Fibroblast of upper back skin (primary cell): Measurements from ENCODE around the gene DMWD.

Experiments
- DNase-seq: peaks from one replicate; pipeline ENCODE4 v3.0.0-alpha.2; 2013

The DMWD gene

DNA sequence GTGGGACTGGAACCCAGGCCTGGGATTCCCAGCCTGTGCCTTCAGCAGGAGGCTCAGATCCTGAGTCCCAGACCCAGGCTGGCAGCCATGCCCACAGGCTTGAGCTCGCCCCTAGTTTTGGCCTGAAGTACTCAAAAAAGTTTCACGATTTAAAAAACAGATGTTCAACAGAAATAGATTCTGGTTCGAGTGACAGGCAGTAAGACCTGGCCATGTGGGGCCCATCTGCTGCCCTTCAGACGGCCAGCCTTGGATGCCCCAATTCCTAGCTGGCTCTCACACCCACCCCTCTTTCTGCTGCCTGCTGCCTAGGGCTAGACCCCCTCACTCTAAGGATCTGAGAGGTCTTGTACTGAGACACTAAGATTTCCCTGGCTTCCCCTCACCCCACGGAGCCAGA, 7.5 kb downstream of the DMWD start:
- no peak for DNase-seq

DNA sequence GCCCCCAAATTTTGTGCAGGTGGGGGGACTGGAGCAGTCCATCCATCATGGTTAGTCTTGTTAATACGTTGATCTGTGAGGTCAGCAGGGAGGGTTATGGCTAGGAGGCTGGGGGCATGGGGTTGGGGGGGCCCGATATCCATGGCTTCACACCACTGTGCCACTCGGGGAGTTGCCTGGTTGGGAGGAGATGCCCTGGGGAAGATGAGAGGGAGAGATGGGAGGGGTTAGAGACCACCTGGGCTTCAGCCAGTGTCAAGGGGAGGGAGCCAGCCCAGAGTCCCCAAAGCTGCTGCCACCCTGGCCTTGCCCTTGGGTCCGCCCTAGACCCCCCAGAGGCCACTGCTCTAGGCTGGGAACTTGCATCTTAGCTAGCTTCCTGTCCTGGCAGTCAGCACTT, 8.5 kb downstream of the DMWD start:
- no peak for DNase-seq

DNA sequence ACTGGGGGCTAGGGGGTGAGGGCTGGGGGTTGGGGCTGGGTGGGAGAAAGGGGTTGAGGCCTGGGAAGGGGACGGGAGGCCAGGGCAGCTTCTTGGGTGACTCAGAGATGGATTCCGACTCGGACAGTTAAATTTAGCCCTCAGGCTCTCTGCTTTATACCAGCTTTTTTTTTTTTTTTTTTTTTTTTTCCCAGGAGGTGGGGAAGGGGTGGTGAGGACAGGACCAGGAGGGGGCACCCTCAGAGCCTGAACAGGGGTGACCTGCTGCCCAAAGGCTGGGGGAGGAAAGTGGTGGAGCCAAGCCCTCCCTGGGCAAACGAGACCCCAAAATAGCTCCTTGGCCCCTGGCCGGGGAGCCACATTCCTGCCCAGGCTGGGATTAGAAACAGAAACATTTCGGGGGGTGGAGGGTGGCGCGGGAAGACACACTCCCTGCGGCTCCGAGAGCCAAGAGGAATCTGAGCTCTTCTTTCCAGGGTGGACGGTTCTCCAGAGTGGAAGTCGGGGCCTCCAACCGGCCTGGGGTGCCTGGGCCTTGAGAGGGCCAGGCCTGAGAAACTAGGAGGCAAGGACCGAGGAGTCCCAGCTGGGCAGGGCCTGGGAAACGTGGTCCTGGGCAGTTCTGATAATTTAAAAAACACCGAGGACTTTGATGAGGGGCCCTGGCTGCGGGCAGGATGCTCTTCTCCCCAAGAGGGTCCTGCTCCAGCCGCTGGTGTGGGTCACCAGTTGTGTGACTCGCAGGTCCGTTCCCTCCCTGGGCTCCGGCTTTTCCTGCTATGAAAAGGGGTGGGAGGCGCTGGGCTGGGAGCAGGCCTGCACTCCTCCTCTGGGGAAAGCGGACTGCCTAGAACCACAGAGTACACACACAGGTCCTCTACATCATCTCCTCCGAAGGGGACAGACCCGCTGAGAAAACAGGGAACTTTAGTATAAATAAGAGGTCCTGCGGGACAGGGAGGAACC, 9.5 kb downstream of the DMWD start:
- DNase-seq = peak; percentile 63

- no peak for DNase-seq
These were observed 10.4 kb downstream of the DMWD start, which contains the start of gene DMPK for GRCh38 chr19:45782162-45782691. TSS of gene DMPK (minus strand) at chr19:45782490. CDS start at chr19:45782352, 138 bp downstream.

DNA sequence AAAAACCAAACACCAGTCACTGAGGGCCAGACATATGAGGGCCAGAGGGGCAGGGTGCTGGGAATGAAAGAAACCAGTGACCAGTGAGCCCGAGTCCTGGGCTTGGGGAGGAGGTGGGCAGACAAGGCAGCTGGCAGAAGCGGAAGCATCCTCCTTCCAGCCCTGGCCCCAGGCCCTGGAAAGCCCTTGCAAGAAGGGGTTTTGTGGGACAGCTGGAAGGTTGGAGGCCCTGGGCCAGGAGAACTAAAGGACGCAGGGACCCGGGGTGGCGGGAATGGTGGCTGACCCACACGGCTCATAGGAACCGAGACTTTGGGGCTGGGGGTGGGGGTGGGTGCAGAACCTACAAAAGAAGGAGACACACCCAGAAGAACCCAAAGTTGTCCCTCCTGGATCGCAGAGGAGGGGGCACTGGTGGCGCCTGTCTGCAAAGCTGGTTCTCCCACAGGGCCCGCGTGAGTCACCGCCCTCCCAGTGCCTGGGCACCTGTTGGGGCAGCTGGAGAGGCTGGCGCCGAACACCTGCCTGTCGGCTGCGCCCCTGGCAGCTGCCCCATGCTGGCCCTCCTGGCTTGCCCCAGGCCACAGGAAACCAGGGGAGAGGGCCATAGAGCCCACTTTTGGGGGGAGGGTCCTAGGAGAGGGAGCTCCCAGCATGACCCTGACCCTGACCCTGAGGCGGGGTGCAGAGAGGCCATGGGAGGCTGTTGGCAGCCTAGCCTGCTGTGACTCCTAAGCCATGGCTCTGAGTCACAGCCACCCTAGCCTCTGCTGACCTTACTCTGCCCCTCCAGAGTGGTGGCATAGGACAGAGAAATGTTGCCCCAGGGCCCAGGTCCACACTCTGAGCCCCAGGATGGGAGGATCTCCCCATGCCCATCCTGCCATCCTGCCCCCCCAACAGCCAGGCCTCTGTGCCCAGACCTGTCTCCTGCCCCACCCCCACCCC, 11.2 kb downstream of the DMWD start:
- no peak for DNase-seq

- DNase-seq = no peak
These were observed 12.0 kb downstream of the DMWD start for GRCh38 chr19:45780448-45781213.

GRCh38 chr19:45780146-45780447, 12.5 kb downstream of the DMWD start:
- DNase-seq = no peak

DNA sequence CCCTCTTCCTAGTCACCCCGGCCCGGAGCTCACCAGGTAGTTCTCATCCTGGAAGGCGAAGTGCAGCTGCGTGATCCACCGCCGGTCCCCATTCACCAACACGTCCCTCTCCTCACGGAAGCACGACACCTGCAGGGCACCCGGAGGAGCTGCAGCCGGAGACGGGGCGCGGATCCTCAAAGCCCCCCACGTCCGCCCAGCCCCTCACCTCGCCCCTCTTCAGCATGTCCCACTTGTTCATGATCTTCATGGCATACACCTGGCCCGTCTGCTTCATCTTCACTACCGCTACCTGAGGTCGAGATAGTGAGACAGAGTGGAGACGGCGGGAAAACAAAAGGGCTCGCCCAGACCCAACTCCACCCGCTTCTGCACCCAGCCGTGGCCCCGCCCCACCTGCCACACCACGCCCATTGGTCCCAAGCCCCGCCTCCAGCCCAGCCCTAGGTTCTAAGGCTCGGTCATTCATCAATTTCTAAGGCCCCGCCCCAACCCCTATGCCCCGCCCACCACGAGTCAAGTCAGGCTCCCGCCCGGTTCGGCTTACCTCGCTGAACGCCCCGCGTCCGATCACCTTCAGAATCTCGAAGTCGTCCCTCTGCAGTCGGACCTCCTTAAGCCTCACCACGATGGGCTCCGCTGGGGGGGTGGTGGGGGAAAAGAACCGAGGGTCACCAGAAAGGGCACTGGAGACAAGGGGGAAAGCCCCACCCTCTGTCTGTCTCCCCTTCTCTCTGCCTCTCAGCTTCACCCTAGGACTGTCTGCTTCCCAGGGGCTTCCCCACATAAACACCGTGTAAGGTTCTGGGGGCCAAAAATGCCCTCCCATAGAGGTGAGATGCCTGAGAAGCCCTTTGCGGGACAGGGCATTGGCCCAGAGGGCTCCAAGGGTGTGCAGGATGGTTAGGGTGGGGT, 13.2 kb downstream of the DMWD start:
- peak; percentile 48 for DNase-seq

GRCh38 chr19:45778010-45778661, 14.5 kb downstream of the DMWD start:
- no peak for DNase-seq

- no peak for DNase-seq
These were observed 15.2 kb downstream of the DMWD start for GRCh38 chr19:45777395-45777961.

DNA sequence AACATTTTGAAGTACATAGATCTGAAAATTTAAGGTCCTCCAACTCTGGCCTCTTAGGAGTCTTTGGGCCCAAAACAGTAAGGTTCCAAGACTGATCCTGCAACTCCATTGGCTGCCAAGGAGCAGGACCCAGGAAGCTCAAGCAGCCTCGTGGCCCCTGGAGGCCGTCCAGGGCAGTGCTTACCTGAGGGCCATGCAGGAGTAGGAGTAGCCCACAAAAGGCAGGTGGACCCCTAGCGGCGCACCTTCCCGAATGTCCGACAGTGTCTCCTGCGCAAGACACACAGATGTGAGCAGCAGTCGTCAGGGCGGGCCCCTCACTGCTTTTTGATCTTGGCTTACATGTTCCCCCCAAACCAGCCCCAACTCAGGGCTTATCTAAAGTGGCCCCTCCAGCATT, 17.9 kb downstream of the DMWD start:
- no peak for DNase-seq

DNA sequence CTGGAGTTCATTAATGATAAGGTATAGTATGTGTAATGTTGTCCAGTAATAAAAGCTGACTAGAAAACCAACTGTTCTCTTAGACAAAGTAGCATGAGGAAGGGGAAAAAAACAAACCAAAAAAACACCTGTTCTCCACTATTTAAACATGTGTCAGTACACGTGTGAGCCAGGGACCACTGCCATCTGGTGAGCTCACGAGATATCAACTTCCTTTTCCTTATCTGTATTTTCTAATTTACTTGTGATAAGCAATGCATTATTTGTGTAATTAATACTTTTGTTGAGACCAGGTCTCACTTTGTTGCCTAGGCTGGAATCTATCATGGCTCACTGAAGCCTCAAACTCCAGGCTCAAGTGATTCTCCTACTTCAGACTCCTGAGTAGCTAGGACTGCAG, 19.3 kb downstream of the DMWD start:
- DNase-seq = no peak

DNA sequence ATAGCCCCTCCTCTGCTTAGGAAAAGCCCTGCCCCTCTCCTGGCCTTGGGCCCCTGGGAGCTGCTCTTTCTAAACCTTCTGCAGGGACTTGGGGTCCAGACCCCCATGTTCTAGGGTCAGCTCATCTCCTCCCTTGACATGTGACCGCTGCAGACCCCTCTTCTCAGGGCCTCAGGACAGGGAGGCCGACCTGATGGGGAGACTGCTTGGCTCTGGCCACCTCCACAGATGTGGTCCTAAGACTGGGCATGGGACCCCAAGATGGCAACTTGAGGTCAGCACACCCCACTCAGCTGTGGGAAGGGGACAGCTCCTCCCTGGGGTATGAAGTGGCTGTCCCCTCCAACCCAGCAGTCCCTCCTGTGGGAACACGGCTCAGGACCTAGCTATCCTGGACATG, 19.7 kb downstream of the DMWD start:
- no peak for DNase-seq

- DNase-seq = no peak
These were observed 20.4 kb downstream of the DMWD start for GRCh38 chr19:45772130-45772840.

- no peak for DNase-seq
These were observed 21.2 kb downstream of the DMWD start for GRCh38 chr19:45771311-45771933.

DNA sequence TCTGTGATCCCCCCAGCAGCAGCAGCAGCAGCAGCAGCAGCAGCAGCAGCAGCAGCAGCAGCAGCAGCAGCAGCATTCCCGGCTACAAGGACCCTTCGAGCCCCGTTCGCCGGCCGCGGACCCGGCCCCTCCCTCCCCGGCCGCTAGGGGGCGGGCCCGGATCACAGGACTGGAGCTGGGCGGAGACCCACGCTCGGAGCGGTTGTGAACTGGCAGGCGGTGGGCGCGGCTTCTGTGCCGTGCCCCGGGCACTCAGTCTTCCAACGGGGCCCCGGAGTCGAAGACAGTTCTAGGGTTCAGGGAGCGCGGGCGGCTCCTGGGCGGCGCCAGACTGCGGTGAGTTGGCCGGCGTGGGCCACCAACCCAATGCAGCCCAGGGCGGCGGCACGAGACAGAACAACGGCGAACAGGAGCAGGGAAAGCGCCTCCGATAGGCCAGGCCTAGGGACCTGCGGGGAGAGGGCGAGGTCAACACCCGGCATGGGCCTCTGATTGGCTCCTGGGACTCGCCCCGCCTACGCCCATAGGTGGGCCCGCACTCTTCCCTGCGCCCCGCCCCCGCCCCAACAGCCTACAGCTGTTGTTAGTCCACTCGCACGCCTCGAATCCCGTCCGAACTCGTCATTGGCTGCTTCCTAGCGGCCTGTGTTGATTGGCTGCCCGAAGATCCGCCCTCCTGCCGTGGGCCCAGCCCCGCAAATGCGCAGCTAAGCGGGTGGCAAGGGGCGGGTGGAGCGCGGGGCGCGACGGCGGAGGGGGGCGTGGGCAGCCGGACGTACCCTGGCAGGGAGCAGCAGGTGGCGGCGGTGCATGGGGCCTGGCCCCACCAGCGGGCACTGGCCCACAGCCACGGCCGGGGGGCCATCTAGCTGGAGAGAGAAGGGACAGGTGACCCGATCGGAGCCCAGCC, 22.2 kb downstream of the DMWD start:
- DNase-seq = peak; percentile 98

- DNase-seq = no peak
These were observed 22.8 kb downstream of the DMWD start for GRCh38 chr19:45769821-45770191.
